SK-N-SH (cell line): ENCODE measurements around the gene FZD1. TPM values are rescaled to one million over a fixed set of nuclear protein-coding genes. Genes with fewer than 3 reads are reported as not detected.

Experiments used
- CTCF ChIA-PET: fragments of 300-600, 350-600 bp; formaldehyde crosslinking; extraction: SDS; loops from one replicate; lab custom pipeline; 2021; lab: Yijun Ruan, JAX
- POLR2A ChIA-PET: fragments of 350-600 bp; sonication (Branson Sonifier 250); formaldehyde crosslinking; extraction: SDS; loops from one replicate; lab custom pipeline; 2020; ENCODE audit warnings: antibody characterized with exemption, inconsistent platforms; lab: Yijun Ruan, JAX
- DNase-seq: peaks from one replicate; pipeline ENCODE4 v3.0.0; 2012
- H2AFZ ChIP-seq: fragments of 200-600 bp; sonication (generic); 2 replicates; pipeline ENCODE4 v1.8.1; 2016; ENCODE audit warnings: antibody characterized with exemption, mild to moderate bottlenecking, low read depth
- H3F3A ChIP-seq: fragments of 200-600 bp; sonication (generic); replicated peaks from 2 replicates; pipeline ENCODE3; 2016; ENCODE audit warnings: antibody characterized with exemption, mild to moderate bottlenecking; ENCODE audit not compliant: insufficient read depth
- H3K27ac ChIP-seq, 2 experiments: fragments of 200-500 bp in 1 of 2; fragments of 200-600 bp in 1 of 2; sonication (Bioruptor generic) in 1 of 2; sonication (generic), shearing (Covaris generic) in 1 of 2; 2 replicates each; pipeline versions ENCODE4 v1.5.1 to v1.6.1; 2014 to 2016; ENCODE audit warnings: low read depth in 2 of 2, inconsistent platforms in 1 of 2, low read length in 1 of 2, mild to moderate bottlenecking in 1 of 2, mixed read lengths in 1 of 2
- H3K27me3 ChIP-seq: fragments of 200-600 bp; sonication (generic), shearing (Covaris generic); 2 replicates; pipeline ENCODE4 v1.6.1; 2016; ENCODE audit warnings: mixed run types; ENCODE audit not compliant: insufficient read depth
- H3K36me3 ChIP-seq, 2 experiments: fragments of 200-500 bp in 1 of 2; fragments of 200-600 bp in 1 of 2; sonication (Bioruptor generic) in 1 of 2; sonication (generic) in 1 of 2; replicated peaks in 1 of 2; 2 replicates each; pipeline versions ENCODE3 to v1.5.1; 2014 to 2016; ENCODE audit warnings: low read length in 1 of 2, mild to moderate bottlenecking in 1 of 2; ENCODE audit not compliant: insufficient read depth in 2 of 2, control insufficient read depth in 1 of 2
- H3K4me1 ChIP-seq, 2 experiments: fragments of 200-500 bp in 1 of 2; fragments of 200-600 bp in 1 of 2; sonication (Bioruptor generic) in 1 of 2; sonication (generic), shearing (Covaris generic) in 1 of 2; 2 replicates each; pipeline versions ENCODE4 v1.5.1 to v1.6.1; 2014 to 2016; ENCODE audit warnings: low read depth in 1 of 2, low read length in 1 of 2, mixed run types in 1 of 2; ENCODE audit not compliant: insufficient read depth in 2 of 2, control insufficient read depth in 1 of 2
- H3K4me2 ChIP-seq: fragments of 200-600 bp; sonication (generic), shearing (Covaris generic); 2 replicates; pipeline ENCODE4 v1.6.1; 2017; ENCODE audit warnings: mixed run types
- H3K4me3 ChIP-seq, 2 experiments: fragments of 200-500 bp in 1 of 2; fragments of 200-600 bp in 1 of 2; sonication (Bioruptor generic) in 1 of 2; sonication (generic), shearing (Covaris generic) in 1 of 2; 2 replicates each; pipeline versions ENCODE4 v1.5.1 to v1.8.1; 2014 to 2016; ENCODE audit warnings: low read depth in 2 of 2, inconsistent platforms in 1 of 2, low read length in 1 of 2, mild to moderate bottlenecking in 1 of 2, mixed read lengths in 1 of 2, moderate library complexity in 1 of 2
- H3K79me2 ChIP-seq: fragments of 200-600 bp; sonication (generic); 2 replicates; pipeline ENCODE4 v1.8.1; 2017; ENCODE audit warnings: mild to moderate bottlenecking; ENCODE audit not compliant: insufficient read depth
- H3K9ac ChIP-seq: fragments of 200-600 bp; sonication (generic); 2 replicates; pipeline ENCODE4 v1.6.1; 2017; ENCODE audit warnings: mixed run types
- H3K9me2 ChIP-seq: fragments of 200-600 bp; sonication (generic); 2 replicates; pipeline ENCODE4 v1.6.1; 2017; ENCODE audit warnings: mixed run types
- H3K9me3 ChIP-seq: fragments of 200-600 bp; sonication (generic); 2 replicates; pipeline ENCODE4 v1.6.1; 2017; ENCODE audit warnings: mixed run types, mild to moderate bottlenecking, moderate library complexity
- H4K20me1 ChIP-seq: fragments of 200-600 bp; sonication (generic); 2 replicates; pipeline ENCODE4 v1.6.1; 2017; ENCODE audit warnings: mild to moderate bottlenecking, mixed run types; ENCODE audit not compliant: insufficient read depth
- JUND ChIP-seq: IDR thresholded peaks from 2 replicates; pipeline ENCODE4 v1.4.0; 2012
- SMC3 ChIP-seq: IDR thresholded peaks from 2 replicates; pipeline ENCODE4 v1.6.1; 2012; ENCODE audit warnings: low read depth, low read length, improper control_type of control experiment
- TCF12 ChIP-seq: IDR thresholded peaks from 2 replicates; pipeline ENCODE4 v1.4.0; 2012
- WGBS: methylation state at CpG from one replicate; pipeline ENCODE4 v1.1.6; 2017; ENCODE audit warnings: low lambda C conversion rate; 5-methylcytosine and 5-hydroxymethylcytosine counted together
- polyA plus RNA-seq, 3 experiments: library from polyadenylated mRNA; depleted of rRNA; stranded (reverse); fragments of >200 nt; gene quantifications; 2 replicates each; pipeline ENCODE4 v1.2.3, GENCODE V29; 2012

Gene FZD1
- polyA plus RNA-seq, 1 of the 3 experiments (the other 2 are of a cell fraction), result 3.8 TPM

- H3K9ac ChIP-seq, result no peak overlapping the region
- no peaks in the 10 kb centered on the region; a peak in 1 of 4 replicates for H3K4me1 ChIP-seq
- no peaks in the 10 kb centered on the region for H3K9me2 ChIP-seq
- H3K27me3 ChIP-seq, result no peaks in the 10 kb centered on the region
- no peak overlapping the region for H3K27ac ChIP-seq
- CTCF ChIA-PET, result interaction anchor here (1.3 kb wide), 1 partner anchor 23 kb away, joined by 5 read pairs; no protein-coding TSS in a partner anchor
- H3K36me3 ChIP-seq, result no peaks in the 10 kb centered on the region
- H2AFZ ChIP-seq, result no peak overlapping the region
- H3K4me2 ChIP-seq, result no peak overlapping the region
- WGBS, result 40% methylated on average over 4 of the region's 4 CpGs
- H3F3A ChIP-seq, result no peaks in the 10 kb centered on the region
- no peaks in the 10 kb centered on the region for H3K9me3 ChIP-seq
- DNase-seq, result no peak
- H3K4me3 ChIP-seq, result no peak overlapping the region
- H3K79me2 ChIP-seq, result no peaks in the 10 kb centered on the region
- POLR2A ChIA-PET, result no interaction called here
- TF ChIP-seq JUND, result no peak
- no peak for TF ChIP-seq TCF12
- no peak for TF ChIP-seq SMC3
- no peaks in the 10 kb centered on the region for H4K20me1 ChIP-seq
These were observed 56.3 kb downstream of the FZD1 start for GRCh38 chr7:91320366-91321078.
